ENCODE results near the gene INAVA.

GRCh38 chr1:200916681-200917080 lies 22.0 kb downstream of the INAVA start:
- TF ChIP-seq, protein P1, sequence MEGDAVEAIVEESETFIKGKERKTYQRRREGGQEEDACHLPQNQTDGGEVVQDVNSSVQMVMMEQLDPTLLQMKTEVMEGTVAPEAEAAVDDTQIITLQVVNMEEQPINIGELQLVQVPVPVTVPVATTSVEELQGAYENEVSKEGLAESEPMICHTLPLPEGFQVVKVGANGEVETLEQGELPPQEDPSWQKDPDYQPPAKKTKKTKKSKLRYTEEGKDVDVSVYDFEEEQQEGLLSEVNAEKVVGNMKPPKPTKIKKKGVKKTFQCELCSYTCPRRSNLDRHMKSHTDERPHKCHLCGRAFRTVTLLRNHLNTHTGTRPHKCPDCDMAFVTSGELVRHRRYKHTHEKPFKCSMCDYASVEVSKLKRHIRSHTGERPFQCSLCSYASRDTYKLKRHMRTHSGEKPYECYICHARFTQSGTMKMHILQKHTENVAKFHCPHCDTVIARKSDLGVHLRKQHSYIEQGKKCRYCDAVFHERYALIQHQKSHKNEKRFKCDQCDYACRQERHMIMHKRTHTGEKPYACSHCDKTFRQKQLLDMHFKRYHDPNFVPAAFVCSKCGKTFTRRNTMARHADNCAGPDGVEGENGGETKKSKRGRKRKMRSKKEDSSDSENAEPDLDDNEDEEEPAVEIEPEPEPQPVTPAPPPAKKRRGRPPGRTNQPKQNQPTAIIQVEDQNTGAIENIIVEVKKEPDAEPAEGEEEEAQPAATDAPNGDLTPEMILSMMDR (IDR thresholded peaks at IDR 0.05; ENCODE audit: low read depth, low read length): no peak
- TF ChIP-seq EZH2phosphoT487 (IDR thresholded peaks at IDR 0.05; ENCODE audit: low read depth): no peak
